Measurements from ENCODE around the gene CTTN.

The CTTN gene

GRCh38 chr11:70456921-70457532 is 58.7 kb downstream of the CTTN start:
- no peak for DNase-seq

GRCh38 chr11:70458736-70459135 is 60.4 kb downstream of the CTTN start:
- DNase-seq = no peak

DNA sequence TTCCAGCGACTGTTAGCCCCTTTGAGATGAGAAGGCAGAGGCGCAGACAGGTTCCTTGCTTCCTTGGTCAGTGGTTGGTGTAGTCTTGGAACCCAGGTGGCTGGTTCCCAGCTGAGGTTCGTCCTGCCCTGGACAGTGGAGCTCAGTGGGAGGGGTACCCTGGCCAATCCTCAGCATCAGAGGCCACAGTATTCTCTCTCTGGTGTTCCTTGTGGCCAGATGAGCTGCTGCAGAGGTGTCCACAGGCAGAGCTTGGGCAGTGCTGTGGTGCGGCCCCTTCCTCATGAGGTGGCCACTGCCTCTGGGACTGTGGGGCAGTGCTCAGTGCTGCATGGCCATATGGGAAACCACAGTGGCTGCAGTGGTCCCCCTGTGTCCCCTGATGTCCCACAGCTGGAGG is 61.8 kb downstream of the CTTN start:
- no peak for DNase-seq

DNA sequence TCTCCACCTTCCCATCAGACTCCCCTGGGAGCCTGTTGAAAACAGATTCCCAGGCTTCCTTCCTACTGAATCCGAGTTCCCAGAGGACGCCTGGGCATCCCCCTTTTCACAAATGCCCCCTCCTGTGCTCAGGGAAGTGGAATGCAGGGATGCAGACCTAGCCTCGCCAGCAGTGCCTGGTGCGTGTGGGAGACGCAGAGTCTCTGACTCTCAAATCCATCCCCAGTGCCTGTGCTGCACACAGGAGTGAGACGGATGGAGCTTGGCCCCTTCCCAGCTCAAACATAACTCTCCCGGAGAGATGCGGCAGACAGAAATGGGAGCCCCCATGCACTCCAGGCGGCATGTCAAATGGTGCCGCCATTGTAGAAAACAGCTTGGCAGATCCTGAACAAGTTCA is 62.6 kb downstream of the CTTN start:
- DNase-seq = no peak

DNA sequence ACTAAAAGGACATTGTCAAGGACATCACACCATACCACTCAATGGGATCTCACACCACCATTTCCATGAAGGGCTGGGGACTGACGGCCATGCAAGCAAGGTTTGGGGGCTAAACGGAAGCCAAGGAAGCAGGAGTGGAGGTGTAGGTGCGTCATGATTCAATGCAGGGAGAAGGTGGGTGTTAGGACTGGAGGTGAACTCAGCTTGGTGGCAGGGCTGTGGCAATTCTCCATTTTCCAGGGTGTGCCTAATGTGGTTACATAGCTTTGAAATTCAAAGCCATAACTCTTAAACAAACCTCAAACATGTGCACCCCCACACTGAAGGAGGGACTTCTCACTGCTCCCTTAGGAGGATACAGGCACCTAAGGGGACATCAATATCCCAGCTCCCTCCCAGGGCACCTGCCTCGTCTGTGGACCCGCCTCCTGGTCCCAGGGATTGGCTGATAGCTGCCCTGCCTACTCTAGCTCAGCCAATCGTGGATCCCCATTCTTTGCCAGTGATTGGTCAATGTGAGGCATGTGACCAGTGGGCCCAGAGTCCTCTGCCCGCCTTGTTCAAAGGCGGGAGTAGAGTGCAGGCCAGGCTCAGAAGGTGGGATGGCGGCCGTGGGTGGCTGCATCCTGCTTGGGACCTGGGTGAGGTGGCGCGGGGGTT is 64.6 kb downstream of the CTTN start:
- DNase-seq = no peak

DNA sequence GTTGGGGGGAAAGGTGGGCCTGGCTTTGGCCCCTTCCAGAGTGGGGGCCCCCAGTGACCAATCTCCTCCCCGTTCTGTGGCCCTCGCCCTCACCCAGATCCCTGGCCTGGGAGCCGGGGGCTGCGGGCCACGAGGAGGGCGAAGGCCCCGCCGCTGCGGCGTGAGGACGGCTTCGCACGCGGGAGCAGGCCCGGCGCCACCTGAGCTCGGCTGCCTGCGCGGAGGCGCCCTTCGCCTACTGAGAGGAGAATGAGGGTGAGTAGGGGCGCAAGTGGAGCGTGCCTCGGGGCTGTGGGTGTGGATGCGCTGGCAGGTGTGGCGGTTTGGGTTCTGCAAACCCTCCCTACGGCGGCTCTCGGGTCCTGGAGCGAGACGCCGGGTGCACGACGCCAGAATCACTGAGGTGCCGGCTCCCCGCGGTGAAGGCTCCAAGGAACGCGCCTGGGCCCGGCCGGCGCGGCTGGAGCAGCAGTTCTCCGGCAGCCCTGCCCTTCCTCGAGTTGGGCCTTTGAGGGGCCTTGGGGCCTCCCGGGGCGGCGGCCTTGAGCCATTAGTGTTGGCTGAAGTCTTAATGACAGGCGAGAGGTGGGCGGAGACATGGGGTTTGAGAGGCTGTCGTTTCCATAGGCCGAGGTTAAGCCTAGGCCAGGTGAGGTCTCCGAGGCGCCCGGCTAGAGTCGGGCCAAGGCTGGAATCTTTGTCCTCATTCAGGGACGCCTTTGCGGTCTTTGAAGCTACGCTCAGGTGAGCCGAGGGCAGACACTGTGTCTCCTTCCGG is 65.3 kb downstream of the CTTN start:
- DNase-seq = no peak

GRCh38 chr11:70464509-70465361 is 66.4 kb downstream of the CTTN start:
- no peak for DNase-seq

DNA sequence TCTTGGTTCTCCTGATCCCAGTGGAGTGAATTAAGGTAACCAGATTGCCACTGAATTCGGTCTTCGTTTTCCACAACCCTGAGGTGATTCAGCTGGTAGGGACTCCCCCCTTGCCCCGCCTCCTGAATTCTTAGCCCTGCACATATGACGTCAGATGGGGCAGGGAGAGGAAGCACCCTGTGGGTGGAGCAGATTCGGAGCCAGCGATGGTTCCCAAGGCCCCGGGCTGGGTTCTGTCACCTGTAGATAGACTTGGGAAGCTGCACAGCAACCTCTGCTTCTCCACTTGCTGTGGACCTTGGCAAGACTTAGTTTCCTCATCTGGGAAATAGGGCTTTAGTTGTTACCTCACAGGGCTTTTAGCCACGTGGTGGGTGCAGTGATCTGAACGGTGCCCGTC is 67.8 kb downstream of the CTTN start:
- DNase-seq = no peak

DNA sequence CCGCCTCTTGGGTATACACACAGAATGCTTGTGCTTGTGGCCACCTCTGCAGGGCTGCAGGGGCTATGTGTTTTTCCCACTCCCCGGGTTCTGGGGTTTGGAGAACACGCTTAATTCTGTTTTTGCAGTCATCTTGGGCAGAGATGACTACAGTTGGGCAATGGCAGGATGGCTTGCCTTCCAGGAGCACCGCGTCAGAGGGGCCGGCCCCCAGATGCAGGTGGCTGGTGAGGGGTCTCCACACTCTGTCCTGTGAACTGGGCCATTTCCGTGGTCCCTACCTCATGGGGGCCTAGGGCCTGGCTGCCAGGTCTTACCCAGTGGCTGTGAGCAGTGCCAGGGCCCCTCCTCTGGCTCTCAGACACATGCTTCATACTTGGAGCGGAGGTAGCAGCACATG is 68.3 kb downstream of the CTTN start:
- DNase-seq = no peak

- DNase-seq = no peak
Observed at GRCh38 chr11:70467201-70468085, 69.1 kb downstream of the CTTN start.

- DNase-seq = no peak
Observed at GRCh38 chr11:70468256-70469195, 70.2 kb downstream of the CTTN start.

- DNase-seq = no peak
Observed at GRCh38 chr11:70470127-70470526, 71.8 kb downstream of the CTTN start.

DNA sequence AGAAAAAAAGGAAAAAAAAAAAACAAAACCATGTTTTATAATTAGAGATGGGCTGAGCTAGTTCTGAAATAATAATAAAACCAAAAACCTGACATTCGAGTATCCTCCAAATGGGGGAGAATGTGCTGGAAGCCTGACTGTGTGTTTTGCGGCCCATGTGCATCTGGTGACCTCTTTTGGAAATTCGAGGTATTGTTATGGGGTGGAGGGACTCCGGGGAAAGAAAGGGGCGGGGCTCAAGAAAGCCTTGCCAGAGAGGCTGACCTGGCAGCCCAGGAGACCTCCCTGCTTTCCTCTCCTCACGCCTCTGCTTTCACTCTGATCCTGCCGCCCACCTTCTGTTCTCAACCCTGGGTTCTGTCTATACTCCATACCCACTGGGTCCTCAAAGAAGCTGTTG is 72.9 kb downstream of the CTTN start:
- no peak for DNase-seq

- DNase-seq = no peak
Observed at GRCh38 chr11:70472240-70472639, 73.9 kb downstream of the CTTN start.

DNA sequence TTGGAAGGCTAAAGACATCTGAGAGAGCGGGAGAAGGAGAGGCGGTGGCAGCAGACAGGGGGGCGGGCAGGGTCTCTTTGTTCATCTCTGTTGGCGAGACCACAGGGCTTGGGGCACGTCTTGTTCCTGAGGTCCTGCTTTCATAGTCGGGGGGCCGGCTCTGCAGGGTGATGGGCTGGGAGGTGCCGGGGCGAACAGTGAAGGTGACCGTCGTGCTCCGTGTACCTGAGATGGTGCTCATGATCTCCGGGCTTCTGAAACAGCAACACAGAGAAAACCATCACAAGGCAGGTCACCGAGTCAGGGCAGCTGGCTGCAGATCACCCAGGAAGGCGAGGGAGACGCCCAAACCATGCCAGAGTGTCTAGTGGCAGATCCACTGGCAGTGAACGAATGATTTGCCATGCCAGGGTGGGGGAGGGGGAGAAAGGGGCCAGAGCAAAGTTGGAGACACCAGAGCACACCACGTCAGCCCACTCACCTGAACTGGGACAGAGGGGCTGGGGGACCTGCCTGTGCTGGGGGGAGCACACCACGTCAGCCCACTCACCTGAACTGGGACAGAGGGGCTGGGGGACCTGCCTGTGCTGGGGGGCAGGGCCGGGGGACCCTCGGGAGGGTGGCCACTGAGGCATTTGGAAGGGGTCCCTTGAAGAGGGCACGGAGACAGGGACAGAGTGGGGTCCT is 75.0 kb downstream of the CTTN start:
- no peak for DNase-seq

- no peak for DNase-seq
Observed at GRCh38 chr11:70473873-70474690, 75.8 kb downstream of the CTTN start.

DNA sequence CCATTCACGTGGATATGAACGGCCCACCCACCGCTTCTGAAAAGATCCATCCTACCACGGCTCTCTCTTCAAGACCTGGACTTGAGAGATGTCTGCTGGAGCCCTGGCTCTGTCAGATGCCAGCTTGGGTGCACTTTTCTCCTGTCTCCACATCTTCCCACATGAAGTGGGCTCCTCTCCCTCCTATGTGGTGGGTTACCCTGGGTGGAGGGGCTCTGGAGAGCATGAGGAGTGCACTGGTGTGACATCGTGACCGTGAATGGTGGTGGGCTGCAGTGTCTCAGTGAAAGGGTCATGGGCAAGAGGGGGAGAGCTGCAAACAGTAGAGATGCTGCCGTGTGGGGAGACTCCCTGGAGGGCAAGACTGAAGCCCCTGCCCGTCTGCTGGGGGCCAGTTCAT is 76.4 kb downstream of the CTTN start:
- no peak for DNase-seq

- no peak for DNase-seq
Observed at GRCh38 chr11:70476669-70477068, 78.3 kb downstream of the CTTN start.

DNA sequence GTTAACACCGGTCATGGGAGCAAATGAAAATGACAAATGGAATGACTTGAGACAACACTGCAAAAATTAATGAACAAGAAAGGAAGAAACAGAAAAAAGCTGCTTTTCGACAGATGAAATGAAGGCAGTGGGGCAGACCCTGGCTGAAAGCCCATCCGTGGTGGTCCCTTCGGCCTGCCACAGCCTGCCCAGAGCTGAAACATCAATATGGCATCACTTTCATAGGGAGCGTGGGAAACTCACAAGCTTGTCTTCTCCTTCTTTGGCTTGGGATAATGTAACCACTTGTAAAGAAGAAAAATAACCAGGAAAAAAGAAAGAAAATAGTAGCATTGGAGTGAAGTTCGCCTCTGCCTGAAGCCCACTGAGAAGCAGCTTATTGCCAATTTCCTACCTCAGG is 78.8 kb downstream of the CTTN start:
- DNase-seq = no peak

DNA sequence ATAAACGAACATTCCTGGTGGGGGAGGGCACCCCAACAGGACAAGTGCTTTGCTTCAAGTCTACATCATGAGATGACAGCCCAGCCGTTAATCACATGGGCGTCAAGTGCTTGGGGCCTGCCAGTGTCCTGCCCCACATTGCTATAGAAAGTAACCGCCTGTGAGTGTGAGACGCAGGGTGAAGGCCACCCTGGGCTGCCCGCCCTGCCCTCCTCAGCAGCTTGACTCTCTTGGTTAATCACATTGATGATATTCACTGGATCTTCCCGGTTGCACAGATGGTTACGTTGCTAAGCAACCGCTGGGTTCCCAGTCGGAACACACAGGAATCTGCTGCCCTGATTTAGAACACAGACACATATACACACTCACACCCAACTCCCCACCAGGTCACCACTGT is 79.3 kb downstream of the CTTN start:
- no peak for DNase-seq

Measured in activated T-cell treated with anti-CD3 and anti-CD28 coated beads, Interleukin-2, amount 50 U/mL, for 1 hour (primary cell).